ENCODE measurements around the gene DISC1. TPM values are rescaled to one million over a fixed set of nuclear protein-coding genes. Genes with fewer than 3 reads are reported as not detected.

The DISC1 gene
- total RNA-seq, 1 donor from 2014 or later = 16.0 TPM

DNA sequence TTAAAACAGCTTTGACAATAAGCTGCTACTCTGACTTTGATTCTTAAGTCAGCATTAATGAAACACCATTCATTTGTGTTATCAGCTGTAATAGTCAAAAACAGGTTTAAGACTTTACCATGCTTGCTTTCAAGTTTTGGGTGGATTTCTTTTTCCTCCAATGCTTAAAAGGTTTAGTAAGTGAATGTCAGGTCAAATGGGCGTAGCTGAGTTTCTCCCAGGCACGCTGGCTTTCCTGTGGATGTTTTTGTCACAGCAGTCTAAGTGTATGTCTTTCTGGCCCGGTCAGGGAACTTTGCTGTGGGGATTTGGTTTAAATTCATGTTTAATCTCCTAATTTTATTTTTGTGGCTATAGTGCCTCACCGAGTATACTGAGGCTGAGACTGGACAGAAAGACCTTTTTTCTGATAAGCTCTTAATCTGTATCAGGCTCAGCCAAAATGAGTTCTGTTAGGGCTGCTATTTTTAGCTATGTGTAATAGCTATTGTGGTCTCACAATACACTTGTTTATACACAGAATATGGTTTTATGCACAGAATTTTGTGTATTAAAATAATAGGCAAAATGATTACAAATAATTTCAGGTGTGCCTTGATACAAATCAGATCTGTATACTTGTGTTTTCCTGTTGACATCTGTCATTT is 292.8 kb downstream of the DISC1 start:
- Histone ChIP-seq H3K36me3 (no peaks in the 10 kb centered on the region), H3K4me3 (no peak overlapping the region), H3K27me3 (no peaks in the 10 kb centered on the region), H3K27ac (no peak overlapping the region), H3K4me1 (peaks cover 0 to 17% of the 10 kb centered on the region in 2 donors), H3K9me3 (no peaks in the 10 kb centered on the region)
- no peak for DNase-seq (ENCODE audit: low spot score in 2 of 2)
- TF ChIP-seq, protein P1, sequence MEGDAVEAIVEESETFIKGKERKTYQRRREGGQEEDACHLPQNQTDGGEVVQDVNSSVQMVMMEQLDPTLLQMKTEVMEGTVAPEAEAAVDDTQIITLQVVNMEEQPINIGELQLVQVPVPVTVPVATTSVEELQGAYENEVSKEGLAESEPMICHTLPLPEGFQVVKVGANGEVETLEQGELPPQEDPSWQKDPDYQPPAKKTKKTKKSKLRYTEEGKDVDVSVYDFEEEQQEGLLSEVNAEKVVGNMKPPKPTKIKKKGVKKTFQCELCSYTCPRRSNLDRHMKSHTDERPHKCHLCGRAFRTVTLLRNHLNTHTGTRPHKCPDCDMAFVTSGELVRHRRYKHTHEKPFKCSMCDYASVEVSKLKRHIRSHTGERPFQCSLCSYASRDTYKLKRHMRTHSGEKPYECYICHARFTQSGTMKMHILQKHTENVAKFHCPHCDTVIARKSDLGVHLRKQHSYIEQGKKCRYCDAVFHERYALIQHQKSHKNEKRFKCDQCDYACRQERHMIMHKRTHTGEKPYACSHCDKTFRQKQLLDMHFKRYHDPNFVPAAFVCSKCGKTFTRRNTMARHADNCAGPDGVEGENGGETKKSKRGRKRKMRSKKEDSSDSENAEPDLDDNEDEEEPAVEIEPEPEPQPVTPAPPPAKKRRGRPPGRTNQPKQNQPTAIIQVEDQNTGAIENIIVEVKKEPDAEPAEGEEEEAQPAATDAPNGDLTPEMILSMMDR (IDR thresholded peaks at IDR 0.05) = no peak
- intact Hi-C loops (cut with DNase I) = no loop called here

DNA sequence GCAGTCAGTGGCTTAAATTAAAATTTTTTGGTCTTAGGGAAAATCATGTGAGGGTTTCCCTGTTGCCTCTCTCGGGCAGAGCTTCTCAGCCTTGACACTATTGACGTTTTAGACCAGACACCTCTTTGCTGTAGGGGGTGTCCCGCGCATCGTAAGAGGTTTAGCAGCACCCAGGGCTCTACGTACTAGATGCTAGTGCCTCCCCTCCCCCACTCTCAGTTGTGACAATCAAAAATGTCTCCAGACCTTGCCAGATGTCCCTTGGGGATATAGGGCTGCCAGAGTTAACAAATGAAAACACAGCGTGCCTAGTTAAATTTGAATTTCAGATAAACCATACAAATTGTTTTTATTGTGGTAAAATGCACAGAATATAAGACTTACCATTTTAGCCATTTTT is 293.3 kb downstream of the DISC1 start:
- no peaks in the 10 kb centered on the region for H3K36me3 ChIP-seq
- H3K27me3 ChIP-seq = no peaks in the 10 kb centered on the region
- H3K9me3 ChIP-seq = no peaks in the 10 kb centered on the region
- H3K27ac ChIP-seq = no peak overlapping the region
- TF ChIP-seq, protein P1 (IDR thresholded peaks at IDR 0.05) = no peak
- DNase-seq (ENCODE audit: low spot score in 2 of 2) = no peak
- H3K4me1 ChIP-seq = peaks cover 0 to 17% of the 10 kb centered on the region in 2 donors
- intact Hi-C loops (cut with DNase I) = no loop called here
- no peak overlapping the region for H3K4me3 ChIP-seq

DNA sequence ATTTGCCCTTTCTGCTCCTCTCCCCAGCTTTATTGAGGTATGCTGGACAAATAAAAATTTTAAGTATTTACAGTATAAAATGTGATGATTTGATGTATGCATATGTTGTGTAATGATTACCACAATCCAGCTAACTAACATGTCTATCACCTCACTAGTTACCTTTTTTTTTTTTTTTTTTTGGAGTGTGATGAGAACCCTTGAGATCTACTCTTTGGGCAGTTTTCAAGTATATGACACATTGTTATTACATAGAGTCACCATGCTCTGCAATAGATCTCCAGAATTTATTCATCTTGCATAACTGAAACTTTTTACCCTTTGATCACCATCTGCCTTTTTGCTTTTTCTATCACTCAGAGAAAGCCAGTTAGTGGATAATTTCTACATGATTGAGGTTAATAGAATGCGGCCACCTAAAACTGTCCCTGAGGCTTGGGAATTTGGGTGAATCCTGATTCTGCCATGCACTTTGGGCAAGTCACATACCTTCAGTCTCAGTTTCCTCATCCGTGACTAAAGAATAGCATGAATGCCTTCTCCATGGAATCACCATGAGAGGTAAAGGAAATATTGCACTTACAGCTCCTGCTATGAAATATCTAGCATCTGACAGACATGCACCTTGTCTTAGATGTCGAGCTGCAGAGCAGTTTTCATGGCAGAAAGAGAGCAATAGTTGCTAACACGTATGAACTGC is 295.2 kb downstream of the DISC1 start:
- TF ChIP-seq, protein P1 (IDR thresholded peaks at IDR 0.05) = no peak
- peaks cover 0 to 17% of the 10 kb centered on the region in 2 donors for H3K4me1 ChIP-seq
- no peak for DNase-seq (ENCODE audit: low spot score in 2 of 2)
- intact Hi-C loops (cut with DNase I) = no loop called here
- no peak overlapping the region for H3K27ac ChIP-seq
- H3K4me3 ChIP-seq = no peak overlapping the region
- H3K9me3 ChIP-seq = no peaks in the 10 kb centered on the region
- no peaks in the 10 kb centered on the region for H3K27me3 ChIP-seq
- H3K36me3 ChIP-seq = no peaks in the 10 kb centered on the region

DNA sequence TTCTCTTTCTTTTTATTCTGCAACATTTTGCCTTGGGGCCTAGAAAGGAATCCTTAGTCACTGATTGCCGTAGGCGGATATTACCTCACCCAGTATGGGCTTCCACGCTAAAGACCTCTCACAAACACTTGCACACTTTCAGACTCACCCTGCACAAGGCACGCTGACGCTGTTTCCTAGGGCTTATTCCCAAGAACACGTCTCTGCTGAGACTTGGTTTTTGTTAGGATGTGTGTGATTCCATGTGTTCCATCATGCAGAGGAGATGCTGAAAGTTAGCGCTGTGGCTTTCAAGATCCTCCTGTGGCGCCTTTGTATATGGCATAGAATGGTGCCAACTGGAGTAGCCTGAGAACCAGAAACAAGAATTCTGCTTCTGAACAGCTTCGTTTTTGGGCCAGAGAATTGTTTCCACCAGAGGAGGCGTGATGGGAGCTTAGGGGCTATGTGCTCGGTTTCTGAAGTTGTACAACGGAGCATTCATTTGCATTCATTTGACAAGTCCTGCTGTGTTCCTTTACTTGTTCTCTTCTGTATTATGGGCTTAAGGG is 297.0 kb downstream of the DISC1 start:
- no peak for DNase-seq (ENCODE audit: low spot score in 2 of 2)
- Histone ChIP-seq H3K27ac (no peak overlapping the region), H3K4me3 (no peak overlapping the region), H3K36me3 (no peaks in the 10 kb centered on the region), H3K9me3 (no peaks in the 10 kb centered on the region), H3K4me1 (peaks cover 0 to 15% of the 10 kb centered on the region in 2 donors), H3K27me3 (no peaks in the 10 kb centered on the region)
- intact Hi-C loops (cut with DNase I) = no loop called here
- TF ChIP-seq, protein P1 (IDR thresholded peaks at IDR 0.05) = no peak

DNA sequence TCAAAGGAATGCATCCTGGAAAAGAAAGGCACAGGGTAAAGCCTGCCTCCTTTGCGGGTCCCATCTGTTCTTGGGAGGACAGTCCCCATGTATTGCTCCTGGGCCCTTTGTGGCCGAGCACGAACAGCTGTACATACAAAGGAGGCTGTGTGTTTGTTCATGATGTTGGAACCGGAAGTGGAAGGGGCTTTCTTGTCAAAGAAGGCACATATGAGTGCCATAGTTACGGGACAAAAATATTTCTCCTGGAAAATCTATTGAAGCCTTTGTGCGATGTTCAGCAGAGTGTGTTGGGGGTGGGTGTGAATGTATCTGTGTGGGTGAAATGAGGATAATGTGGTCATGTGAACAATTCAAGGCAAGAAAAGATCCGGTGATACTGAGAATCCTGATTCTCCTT is 297.6 kb downstream of the DISC1 start:
- Histone ChIP-seq H3K4me1 (peaks cover 0 to 11% of the 10 kb centered on the region in 2 donors), H3K27ac (no peak overlapping the region), H3K4me3 (no peak overlapping the region), H3K27me3 (no peaks in the 10 kb centered on the region), H3K9me3 (no peaks in the 10 kb centered on the region), H3K36me3 (no peaks in the 10 kb centered on the region)
- no peak for DNase-seq (ENCODE audit: low spot score in 2 of 2)
- TF ChIP-seq, protein P1 (IDR thresholded peaks at IDR 0.05) = no peak
- intact Hi-C loops (cut with DNase I) = no loop called here
